Fibroblast of lung (primary cell): ENCODE data around the gene TMEM132D. TPM values are rescaled to one million over a fixed set of nuclear protein-coding genes. Genes with fewer than 3 reads are reported as not detected.

Experiments used
- DNase-seq, 2 donors: peaks; one replicate each; pipeline versions ENCODE4 v3.0.0 to v3.0.0-alpha.2; 2010; ENCODE audit warnings: low read depth in 2 of 2
- H2AFZ ChIP-seq: 2 replicates; pipeline ENCODE4 v1.5.1; 2012; ENCODE audit warnings: low read length, control low read depth, inconsistent platforms
- H3K27ac ChIP-seq: 2 replicates; pipeline ENCODE4 v1.5.1; 2011; ENCODE audit warnings: low read length, control low read depth; ENCODE audit not compliant: insufficient read depth
- H3K27me3 ChIP-seq: 2 replicates; pipeline ENCODE4 v1.5.1; 2011; ENCODE audit warnings: mild to moderate bottlenecking, low read length; ENCODE audit not compliant: control insufficient read depth, insufficient read depth
- H3K36me3 ChIP-seq: 2 replicates; pipeline ENCODE4 v1.5.1; 2011; ENCODE audit warnings: low read length; ENCODE audit not compliant: control insufficient read depth, insufficient read depth
- H3K4me1 ChIP-seq: 2 replicates; pipeline ENCODE4 v1.5.1; 2011; ENCODE audit warnings: low read length; ENCODE audit not compliant: control insufficient read depth, insufficient read depth; ENCODE audit errors: extremely low read depth
- H3K4me2 ChIP-seq: 2 replicates; pipeline ENCODE4 v1.5.1; 2011; ENCODE audit warnings: low read length, control low read depth; ENCODE audit not compliant: insufficient read depth; ENCODE audit errors: extremely low read depth
- H3K4me3 ChIP-seq, 4 experiments: fragments of 200-600 bp in 1 of 4; sonication (generic) in 1 of 4; replicated peaks in 1 of 4; 2 replicates each; pipeline ENCODE4 v1.5.1; 2011 to 2016; ENCODE audit warnings: low read length in 4 of 4, low read depth in 3 of 4, mild to moderate bottlenecking in 3 of 4, control low read depth in 2 of 4, inconsistent platforms in 1 of 4, mixed read lengths in 1 of 4; ENCODE audit not compliant: insufficient read depth in 1 of 4; ENCODE audit errors: control extremely low read depth in 1 of 4
- H3K79me2 ChIP-seq: 2 replicates; pipeline ENCODE4 v1.5.1; 2012; ENCODE audit warnings: mild to moderate bottlenecking, low read length, inconsistent platforms; ENCODE audit not compliant: control insufficient read depth, insufficient read depth
- H3K9ac ChIP-seq: 2 replicates; pipeline ENCODE4 v1.5.1; 2011; ENCODE audit warnings: mild to moderate bottlenecking, low read length, control low read depth; ENCODE audit not compliant: insufficient read depth
- H3K9me3 ChIP-seq: 2 replicates; pipeline ENCODE4 v1.5.1; 2012; ENCODE audit warnings: low read depth, low read length; ENCODE audit not compliant: control insufficient read depth, insufficient read depth
- H4K20me1 ChIP-seq: 2 replicates; pipeline ENCODE4 v1.5.1; 2011; ENCODE audit warnings: low read length; ENCODE audit not compliant: control insufficient read depth, insufficient read depth; ENCODE audit errors: extremely low read depth
- EZH2 ChIP-seq: IDR thresholded peaks from 2 replicates; pipeline ENCODE4 v1.5.1; 2012; ENCODE audit warnings: low read length, control low read depth, mild to moderate bottlenecking; ENCODE audit errors: missing control alignments
- polyA plus RNA-seq, 2 donors: library from polyadenylated mRNA; depleted of rRNA in 1 of 2; stranded (reverse) in 1 of 2; unstranded in 1 of 2; fragments of >200 nt; gene quantifications; 2 replicates each; pipeline ENCODE4 v1.2.1, GENCODE V29; 2011 to 2012; ENCODE audit warnings: missing spikeins in 1 of 2
- total RNA-seq: library from RNA; depleted of rRNA; stranded (reverse); fragments of >200 nt; gene quantifications from 2 replicates; pipeline ENCODE4 v1.2.1, GENCODE V29; 2014
- TF ChIP-seq, protein P1 (sequence below), 2 donors: IDR thresholded peaks in 1 of 2; conservative IDR thresholded peaks in 1 of 2; 1 replicate in 1 of 2; 2 replicates in 1 of 2; pipeline ENCODE4 v1.5.1; 2011 to 2012; ENCODE audit warnings: low read length in 2 of 2, control low read depth in 1 of 2, inconsistent platforms in 1 of 2, low read depth in 1 of 2, mild to moderate bottlenecking in 1 of 2

TMEM132D gene
- total and polyA plus RNA-seq, 2 donors (not counting 1 experiment from before 2014, with no cell fraction given), result not detected

DNA sequence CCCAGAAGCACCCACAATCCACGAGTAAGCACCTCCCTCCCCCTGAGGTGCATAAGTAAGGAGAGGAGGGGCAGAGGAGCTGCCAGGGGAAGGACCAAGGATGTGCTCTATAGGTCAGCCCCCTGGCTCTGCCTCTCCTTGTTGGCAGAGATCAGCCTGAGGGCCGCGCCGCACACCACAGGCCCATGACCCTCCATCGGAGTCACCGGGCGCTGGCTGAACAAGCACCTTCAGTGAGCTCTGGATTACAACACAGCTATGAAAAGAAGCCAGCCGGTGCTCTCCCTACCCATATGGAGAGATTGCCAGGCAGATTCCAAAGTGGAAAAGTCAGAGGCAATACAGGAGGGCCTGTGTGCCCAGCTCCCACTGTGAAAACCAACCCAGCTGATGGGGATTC is 793.2 kb downstream of the TMEM132D start:
- H3K9me3 ChIP-seq, result no peaks in the 10 kb centered on the region
- no peak overlapping the region for H3K27ac ChIP-seq
- TF ChIP-seq, protein P1, sequence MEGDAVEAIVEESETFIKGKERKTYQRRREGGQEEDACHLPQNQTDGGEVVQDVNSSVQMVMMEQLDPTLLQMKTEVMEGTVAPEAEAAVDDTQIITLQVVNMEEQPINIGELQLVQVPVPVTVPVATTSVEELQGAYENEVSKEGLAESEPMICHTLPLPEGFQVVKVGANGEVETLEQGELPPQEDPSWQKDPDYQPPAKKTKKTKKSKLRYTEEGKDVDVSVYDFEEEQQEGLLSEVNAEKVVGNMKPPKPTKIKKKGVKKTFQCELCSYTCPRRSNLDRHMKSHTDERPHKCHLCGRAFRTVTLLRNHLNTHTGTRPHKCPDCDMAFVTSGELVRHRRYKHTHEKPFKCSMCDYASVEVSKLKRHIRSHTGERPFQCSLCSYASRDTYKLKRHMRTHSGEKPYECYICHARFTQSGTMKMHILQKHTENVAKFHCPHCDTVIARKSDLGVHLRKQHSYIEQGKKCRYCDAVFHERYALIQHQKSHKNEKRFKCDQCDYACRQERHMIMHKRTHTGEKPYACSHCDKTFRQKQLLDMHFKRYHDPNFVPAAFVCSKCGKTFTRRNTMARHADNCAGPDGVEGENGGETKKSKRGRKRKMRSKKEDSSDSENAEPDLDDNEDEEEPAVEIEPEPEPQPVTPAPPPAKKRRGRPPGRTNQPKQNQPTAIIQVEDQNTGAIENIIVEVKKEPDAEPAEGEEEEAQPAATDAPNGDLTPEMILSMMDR (conservative IDR thresholded peaks at IDR 0.05 in 1 of 2, IDR thresholded peaks at IDR 0.05 in 1 of 2; ENCODE audit: low read depth in 1 of 2, low read length in 2 of 2), result no peak
- no peak for TF ChIP-seq EZH2
- no peak overlapping the region for H3K4me3 ChIP-seq
- no peaks in the 10 kb centered on the region for H4K20me1 ChIP-seq
- H3K36me3 ChIP-seq, result no peaks in the 10 kb centered on the region
- H2AFZ ChIP-seq, result no peak overlapping the region
- no peaks in the 10 kb centered on the region for H3K79me2 ChIP-seq
- no peaks in the 10 kb centered on the region for H3K4me1 ChIP-seq
- H3K27me3 ChIP-seq, result no peaks in the 10 kb centered on the region
- H3K4me2 ChIP-seq, result no peak overlapping the region
- no peak overlapping the region for H3K9ac ChIP-seq
- no peak for DNase-seq

- Histone ChIP-seq H3K79me2 (no peaks in the 10 kb centered on the region), H3K4me3 (no peak overlapping the region), H3K9ac (no peak overlapping the region), H3K4me2 (no peak overlapping the region), H3K36me3 (no peaks in the 10 kb centered on the region), H4K20me1 (no peaks in the 10 kb centered on the region), H3K27me3 (no peaks in the 10 kb centered on the region), H3K4me1 (no peaks in the 10 kb centered on the region), H3K9me3 (no peaks in the 10 kb centered on the region), H2AFZ (no peak overlapping the region), H3K27ac (no peak overlapping the region)
- TF ChIP-seq EZH2, result no peak
- TF ChIP-seq, protein P1 (conservative IDR thresholded peaks at IDR 0.05 in 1 of 2, IDR thresholded peaks at IDR 0.05 in 1 of 2; ENCODE audit: low read depth in 1 of 2, low read length in 2 of 2), result no peak
- no peak for DNase-seq
These were observed 794.4 kb downstream of the TMEM132D start for GRCh38 chr12:129109174-129110001.

GRCh38 chr12:129106772-129107171 is 797.1 kb downstream of the TMEM132D start:
- H2AFZ ChIP-seq, result no peak overlapping the region
- H3K9ac ChIP-seq, result no peak overlapping the region
- no peaks in the 10 kb centered on the region for H3K27me3 ChIP-seq
- H3K4me3 ChIP-seq, result no peak overlapping the region
- no peak for DNase-seq
- H4K20me1 ChIP-seq, result no peaks in the 10 kb centered on the region
- no peaks in the 10 kb centered on the region for H3K4me1 ChIP-seq
- H3K4me2 ChIP-seq, result no peak overlapping the region
- TF ChIP-seq EZH2, result no peak
- TF ChIP-seq, protein P1 (conservative IDR thresholded peaks at IDR 0.05 in 1 of 2, IDR thresholded peaks at IDR 0.05 in 1 of 2; ENCODE audit: low read depth in 1 of 2, low read length in 2 of 2), result no peak
- H3K36me3 ChIP-seq, result no peaks in the 10 kb centered on the region
- H3K27ac ChIP-seq, result no peak overlapping the region
- no peaks in the 10 kb centered on the region for H3K79me2 ChIP-seq
- H3K9me3 ChIP-seq, result no peaks in the 10 kb centered on the region
